Neural progenitor cell (in vitro differentiated cells): Measurements from ENCODE around the gene CD55. TPM values are rescaled to one million over a fixed set of nuclear protein-coding genes. Genes with fewer than 3 reads are reported as not detected.

Experiments
- DNase-seq: peaks from one replicate; pipeline ENCODE4 v3.0.0-alpha.2; 2016; ENCODE audit warnings: low spot score
- H2AFZ ChIP-seq: fragments of 200-600 bp; sonication (generic); replicated peaks from 2 replicates; pipeline ENCODE4 v1.6.1; 2016; ENCODE audit warnings: antibody characterized with exemption
- H3F3A ChIP-seq: fragments of 200-600 bp; sonication (generic); 2 replicates; pipeline ENCODE4 v1.6.1; 2016; ENCODE audit warnings: antibody characterized with exemption, low read depth
- H3K27ac ChIP-seq: fragments of 200-600 bp; sonication (generic); 2 replicates; pipeline ENCODE4 v1.5.1; 2016; ENCODE audit warnings: mild to moderate bottlenecking
- H3K27me3 ChIP-seq: fragments of 200-600 bp; sonication (generic); 2 replicates; pipeline ENCODE4 v1.6.1; 2016; ENCODE audit warnings: mild to moderate bottlenecking, moderate library complexity
- H3K36me3 ChIP-seq: fragments of 200-600 bp; sonication (generic); 2 replicates; pipeline ENCODE4 v1.5.1; 2016
- H3K4me1 ChIP-seq: fragments of 200-600 bp; sonication (generic); 2 replicates; pipeline ENCODE4 v1.6.1; 2016; ENCODE audit warnings: mixed run types
- H3K4me2 ChIP-seq: fragments of 200-600 bp; sonication (generic); 2 replicates; pipeline ENCODE4 v1.6.1; 2016
- H3K4me3 ChIP-seq: fragments of 200-600 bp; sonication (generic); 2 replicates; pipeline ENCODE4 v1.5.1; 2016
- H3K79me2 ChIP-seq: fragments of 200-600 bp; sonication (generic); 2 replicates; pipeline ENCODE4 v1.6.1; 2016; ENCODE audit warnings: low read depth
- H3K9ac ChIP-seq: fragments of 200-600 bp; sonication (generic); 2 replicates; pipeline ENCODE4 v1.6.1; 2016
- H3K9me3 ChIP-seq: fragments of 200-600 bp; sonication (generic); 2 replicates; pipeline ENCODE4 v1.5.1; 2016; ENCODE audit warnings: low read depth
- H4K20me1 ChIP-seq: fragments of 200-600 bp; sonication (generic); 2 replicates; pipeline ENCODE4 v1.6.1; 2016; ENCODE audit warnings: low read depth
- H3K27ac Mint-ChIP-seq: 3 replicates; pipeline ENCODE4 v1.8.0; 2021; ENCODE audit warnings: mixed read lengths
- H3K27me3 Mint-ChIP-seq: 2 replicates; pipeline ENCODE4 v1.8.0; 2022; ENCODE audit warnings: low read depth, mild to moderate bottlenecking, inconsistent platforms, moderate library complexity, mixed read lengths; ENCODE audit not compliant: insufficient read depth
- H3K36me3 Mint-ChIP-seq: 3 replicates; pipeline ENCODE4 v1.8.0; 2021; ENCODE audit warnings: mixed read lengths
- H3K4me1 Mint-ChIP-seq: 3 replicates; pipeline ENCODE4 v1.8.0; 2021; ENCODE audit warnings: mixed read lengths
- H3K4me3 Mint-ChIP-seq: 3 replicates; pipeline ENCODE4 v1.8.0; 2021; ENCODE audit warnings: mild to moderate bottlenecking, moderate library complexity, mixed read lengths
- H3K9me3 Mint-ChIP-seq: 3 replicates; pipeline ENCODE4 v1.8.0; 2020; ENCODE audit warnings: mixed read lengths
- CTCF ChIP-seq: fragments of 200-600 bp; sonication (generic); IDR thresholded peaks from 2 replicates; pipeline ENCODE4 v1.5.1; 2017; ENCODE audit warnings: antibody characterized with exemption, mild to moderate bottlenecking
- EZH2 ChIP-seq: fragments of 200-600 bp; sonication (generic); IDR thresholded peaks from 2 replicates; pipeline ENCODE4 v1.6.1; 2017; ENCODE audit warnings: antibody characterized with exemption, mild to moderate bottlenecking, moderate library complexity
- EZH2phosphoT487 ChIP-seq: fragments of 200-600 bp; sonication (generic); IDR thresholded peaks from 2 replicates; pipeline ENCODE4 v1.6.1; 2017; ENCODE audit warnings: antibody characterized with exemption
- total RNA-seq: library from RNA; depleted of rRNA; stranded (reverse); fragments of >200 nt; gene quantifications from 2 replicates; pipeline ENCODE4 v1.2.3, GENCODE V29; 2015; ENCODE audit warnings: low replicate concordance

The CD55 gene
- total RNA-seq, 1 donor from 2014 or later, result 11.5 TPM

- Histone ChIP-seq H3F3A (no peaks in the 10 kb centered on the region), H3K79me2 (no peaks in the 10 kb centered on the region), H3K4me1 (no peaks in the 10 kb centered on the region), H3K9me3 (no peaks in the 10 kb centered on the region), H3K27ac (no peak overlapping the region), H3K4me2 (no peak overlapping the region), H2AFZ (no peak overlapping the region), H3K4me3 (no peak overlapping the region), H3K36me3 (no peaks in the 10 kb centered on the region), H3K27me3 (no peaks in the 10 kb centered on the region), H3K9ac (no peak overlapping the region), H4K20me1 (no peaks in the 10 kb centered on the region)
- Mint-ChIP-seq H3K4me1 (no peaks in the 10 kb centered on the region), H3K4me3 (no peak overlapping the region), H3K27ac (no peak overlapping the region), H3K9me3 (no peaks in the 10 kb centered on the region), H3K27me3 (peaks cover 6% of the 10 kb centered on the region), H3K36me3 (no peaks in the 10 kb centered on the region)
- no peak for TF ChIP-seq EZH2
- TF ChIP-seq EZH2phosphoT487, result no peak
- TF ChIP-seq CTCF, result no peak
- DNase-seq, result no peak
Observed at GRCh38 chr1:207314816-207315215, 6.7 kb upstream of the CD55 start.

- no peak overlapping the region for H2AFZ ChIP-seq
- no peak for DNase-seq
- H3K27me3 ChIP-seq, result no peaks in the 10 kb centered on the region
- no peak overlapping the region for H3K4me2 ChIP-seq
- H3F3A ChIP-seq, result no peaks in the 10 kb centered on the region
- no peak overlapping the region for H3K9ac ChIP-seq
- no peaks in the 10 kb centered on the region for H3K4me1 ChIP-seq
- no peaks in the 10 kb centered on the region for H4K20me1 ChIP-seq
- Mint-ChIP-seq H3K4me3 (no peak overlapping the region), H3K36me3 (no peaks in the 10 kb centered on the region), H3K4me1 (no peaks in the 10 kb centered on the region), H3K27me3 (peaks cover 10% of the 10 kb centered on the region), H3K9me3 (no peaks in the 10 kb centered on the region), H3K27ac (no peak overlapping the region)
- no peaks in the 10 kb centered on the region for H3K36me3 ChIP-seq
- no peak overlapping the region for H3K4me3 ChIP-seq
- H3K27ac ChIP-seq, result no peak overlapping the region
- H3K79me2 ChIP-seq, result no peaks in the 10 kb centered on the region
- H3K9me3 ChIP-seq, result no peaks in the 10 kb centered on the region
- no peak for TF ChIP-seq CTCF
- no peak for TF ChIP-seq EZH2phosphoT487
- TF ChIP-seq EZH2, result no peak
Observed at GRCh38 chr1:207315435-207315834, 6.0 kb upstream of the CD55 start.

- Histone ChIP-seq H3K4me2 (no peak overlapping the region), H4K20me1 (no peaks in the 10 kb centered on the region), H2AFZ (no peak overlapping the region), H3K4me1 (no peaks in the 10 kb centered on the region), H3F3A (peaks cover 5% of the 10 kb centered on the region), H3K27me3 (no peaks in the 10 kb centered on the region), H3K79me2 (no peaks in the 10 kb centered on the region), H3K9ac (no peak overlapping the region), H3K27ac (no peak overlapping the region), H3K36me3 (no peaks in the 10 kb centered on the region), H3K9me3 (no peaks in the 10 kb centered on the region), H3K4me3 (no peak overlapping the region)
- Mint-ChIP-seq H3K27me3 (peaks cover 16% of the 10 kb centered on the region), H3K36me3 (no peaks in the 10 kb centered on the region), H3K9me3 (no peaks in the 10 kb centered on the region), H3K4me1 (peaks cover 3% of the 10 kb centered on the region), H3K4me3 (no peak overlapping the region), H3K27ac (no peak overlapping the region)
- no peak for TF ChIP-seq EZH2
- TF ChIP-seq CTCF, result no peak
- TF ChIP-seq EZH2phosphoT487, result no peak
- DNase-seq, result no peak
Observed at GRCh38 chr1:207316141-207316540, 5.3 kb upstream of the CD55 start.
